ENCODE data around the gene RNF169. TPM values are rescaled to one million over a fixed set of nuclear protein-coding genes. Genes with fewer than 3 reads are reported as not detected.

RNF169 gene
- total RNA-seq, 2 donors from 2014 or later, result 12.4 to 13.2 TPM

- intact Hi-C loops (cut with DNase I), result no loop called here
- Histone ChIP-seq H3K4me3 (no peak overlapping the region), H3K27ac (no peak overlapping the region), H3K9me3 (no peaks in the 10 kb centered on the region), H3K9ac (ENCODE audit: low read depth in 2 of 2, low read length in 2 of 2) (no peak overlapping the region), H3K4me1 (peaks cover 2% of the 10 kb centered on the region), H3K27me3 (no peaks in the 10 kb centered on the region), H3K36me3 (no peaks in the 10 kb centered on the region)
- TF ChIP-seq, protein P1, sequence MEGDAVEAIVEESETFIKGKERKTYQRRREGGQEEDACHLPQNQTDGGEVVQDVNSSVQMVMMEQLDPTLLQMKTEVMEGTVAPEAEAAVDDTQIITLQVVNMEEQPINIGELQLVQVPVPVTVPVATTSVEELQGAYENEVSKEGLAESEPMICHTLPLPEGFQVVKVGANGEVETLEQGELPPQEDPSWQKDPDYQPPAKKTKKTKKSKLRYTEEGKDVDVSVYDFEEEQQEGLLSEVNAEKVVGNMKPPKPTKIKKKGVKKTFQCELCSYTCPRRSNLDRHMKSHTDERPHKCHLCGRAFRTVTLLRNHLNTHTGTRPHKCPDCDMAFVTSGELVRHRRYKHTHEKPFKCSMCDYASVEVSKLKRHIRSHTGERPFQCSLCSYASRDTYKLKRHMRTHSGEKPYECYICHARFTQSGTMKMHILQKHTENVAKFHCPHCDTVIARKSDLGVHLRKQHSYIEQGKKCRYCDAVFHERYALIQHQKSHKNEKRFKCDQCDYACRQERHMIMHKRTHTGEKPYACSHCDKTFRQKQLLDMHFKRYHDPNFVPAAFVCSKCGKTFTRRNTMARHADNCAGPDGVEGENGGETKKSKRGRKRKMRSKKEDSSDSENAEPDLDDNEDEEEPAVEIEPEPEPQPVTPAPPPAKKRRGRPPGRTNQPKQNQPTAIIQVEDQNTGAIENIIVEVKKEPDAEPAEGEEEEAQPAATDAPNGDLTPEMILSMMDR (IDR thresholded peaks at IDR 0.05), result no peak
- no peak for DNase-seq
Observed at GRCh38 chr11:74778581-74778980, 29.9 kb downstream of the RNF169 start.

DNA sequence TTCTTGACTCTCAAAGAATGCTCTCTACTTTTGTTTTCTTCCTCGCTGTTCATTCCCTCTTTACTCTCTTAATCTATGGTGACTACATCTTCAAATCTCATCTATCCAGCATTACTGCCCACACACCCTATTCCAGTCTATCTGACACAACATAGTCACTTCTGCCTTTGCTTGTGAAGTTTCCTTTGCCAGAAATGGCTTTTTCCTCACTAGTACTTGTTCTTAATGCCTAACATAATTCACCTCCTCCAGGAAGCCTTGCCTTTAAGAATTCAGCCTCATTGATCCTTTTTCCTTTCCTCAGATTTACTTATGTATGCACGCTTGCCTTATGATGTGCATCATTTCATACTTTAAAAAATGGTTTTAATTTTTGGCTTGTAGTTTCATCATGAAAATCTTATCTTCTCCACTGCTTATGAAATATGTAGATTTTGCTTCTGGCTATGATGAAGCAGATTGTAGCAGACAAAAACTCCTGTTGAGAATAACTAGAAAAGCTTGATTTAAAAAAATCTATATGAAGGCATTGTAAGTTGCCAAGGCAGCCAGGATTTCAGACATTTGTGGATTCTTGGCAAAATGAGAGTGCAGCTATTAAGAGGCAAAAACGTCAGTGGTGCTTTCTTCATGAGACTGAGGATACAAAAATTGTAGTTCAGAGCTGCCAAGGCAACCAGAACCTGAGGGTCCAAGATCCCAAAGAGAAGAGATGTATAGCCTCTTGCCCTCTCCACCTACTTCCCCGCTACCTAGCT lies 31.8 kb downstream of the RNF169 start:
- no peak for DNase-seq
- Histone ChIP-seq H3K27ac (no peak overlapping the region), H3K27me3 (no peaks in the 10 kb centered on the region), H3K4me1 (peaks cover 2% of the 10 kb centered on the region), H3K9me3 (no peaks in the 10 kb centered on the region), H3K36me3 (no peaks in the 10 kb centered on the region), H3K4me3 (no peak overlapping the region), H3K9ac (ENCODE audit: low read depth in 2 of 2, low read length in 2 of 2) (no peak overlapping the region)
- TF ChIP-seq, protein P1 (IDR thresholded peaks at IDR 0.05), result no peak
- intact Hi-C loops (cut with DNase I), result no loop called here

GRCh38 chr11:74783241-74783871 lies 34.7 kb downstream of the RNF169 start:
- H3K9me3 ChIP-seq, result no peaks in the 10 kb centered on the region
- no peak overlapping the region for H3K27ac ChIP-seq
- no peak overlapping the region for H3K4me3 ChIP-seq
- TF ChIP-seq, protein P1 (IDR thresholded peaks at IDR 0.05), result no peak
- H3K4me1 ChIP-seq, result peaks cover 2% of the 10 kb centered on the region
- H3K9ac ChIP-seq (ENCODE audit: low read depth in 2 of 2, low read length in 2 of 2), result no peak overlapping the region
- DNase-seq, result no peak
- no peaks in the 10 kb centered on the region for H3K36me3 ChIP-seq
- intact Hi-C loops (cut with DNase I), result no loop called here
- no peaks in the 10 kb centered on the region for H3K27me3 ChIP-seq

GRCh38 chr11:74784234-74784633 lies 35.6 kb downstream of the RNF169 start:
- TF ChIP-seq, protein P1 (IDR thresholded peaks at IDR 0.05), result no peak
- Histone ChIP-seq H3K27me3 (no peaks in the 10 kb centered on the region), H3K4me3 (no peak overlapping the region), H3K36me3 (no peaks in the 10 kb centered on the region), H3K4me1 (peaks cover 2% of the 10 kb centered on the region), H3K27ac (peak overlapping the region; percentile 3), H3K9ac (ENCODE audit: low read depth in 2 of 2, low read length in 2 of 2) (no peak overlapping the region), H3K9me3 (no peaks in the 10 kb centered on the region)
- intact Hi-C loops (cut with DNase I), result no loop called here
- DNase-seq, result no peak

DNA sequence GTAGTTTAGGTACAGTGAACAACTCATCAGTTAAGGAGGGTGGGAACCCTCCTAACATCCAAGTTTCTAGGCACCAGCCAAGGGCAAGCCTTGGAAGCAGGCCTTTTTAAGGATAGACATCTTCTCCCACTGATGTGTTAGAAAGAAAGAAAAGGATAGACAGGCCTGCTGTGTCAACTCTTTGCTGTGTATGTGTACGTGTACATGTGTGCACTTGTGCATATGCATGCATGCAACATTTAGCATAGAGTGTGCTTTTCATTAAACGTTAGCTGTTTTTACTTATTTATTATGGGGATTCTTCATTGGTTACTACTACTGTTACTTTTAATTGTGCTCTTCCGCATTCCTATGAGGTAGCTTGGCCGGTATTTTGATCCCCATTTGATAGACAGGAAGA lies 36.1 kb downstream of the RNF169 start:
- Histone ChIP-seq H3K36me3 (no peaks in the 10 kb centered on the region), H3K27ac (no peak overlapping the region), H3K27me3 (no peaks in the 10 kb centered on the region), H3K4me1 (peaks cover 2% of the 10 kb centered on the region), H3K9me3 (no peaks in the 10 kb centered on the region), H3K9ac (ENCODE audit: low read depth in 2 of 2, low read length in 2 of 2) (no peak overlapping the region), H3K4me3 (no peak overlapping the region)
- DNase-seq, result no peak
- TF ChIP-seq, protein P1 (IDR thresholded peaks at IDR 0.05), result no peak
- intact Hi-C loops (cut with DNase I), result no loop called here
